Iris pigment epithelial cell (primary cell): ENCODE results near the gene SSBP4.

ENCODE experiments used
- DNase-seq: peaks from one replicate; pipeline ENCODE4 v3.0.0-alpha.2; 2011; ENCODE audit warnings: low read depth

SSBP4 gene

DNA sequence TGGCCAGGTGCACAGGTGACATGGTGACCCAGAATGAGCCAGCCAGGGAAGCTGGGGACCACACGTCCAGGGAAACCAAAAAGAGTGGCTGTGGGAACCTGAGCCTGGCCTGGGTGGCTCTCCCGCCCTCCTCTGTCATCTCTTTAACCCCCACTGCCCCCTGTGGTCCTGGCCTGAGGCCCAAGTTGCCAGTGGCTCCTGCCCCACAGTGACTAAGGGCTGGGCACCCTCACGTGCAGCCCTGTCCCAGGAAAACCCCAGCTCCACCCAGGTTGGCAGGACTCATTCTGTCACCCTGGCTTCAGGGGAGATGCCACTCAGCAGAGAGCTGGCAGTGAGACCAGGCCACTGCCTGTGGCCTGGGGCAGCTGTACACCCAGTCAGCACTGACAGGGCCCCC lies 49.3 kb downstream of the SSBP4 start:
- DNase-seq: no peak

GRCh38 chr19:18469069-18469846 lies 50.1 kb downstream of the SSBP4 start:
- DNase-seq: peak; percentile 61

DNA sequence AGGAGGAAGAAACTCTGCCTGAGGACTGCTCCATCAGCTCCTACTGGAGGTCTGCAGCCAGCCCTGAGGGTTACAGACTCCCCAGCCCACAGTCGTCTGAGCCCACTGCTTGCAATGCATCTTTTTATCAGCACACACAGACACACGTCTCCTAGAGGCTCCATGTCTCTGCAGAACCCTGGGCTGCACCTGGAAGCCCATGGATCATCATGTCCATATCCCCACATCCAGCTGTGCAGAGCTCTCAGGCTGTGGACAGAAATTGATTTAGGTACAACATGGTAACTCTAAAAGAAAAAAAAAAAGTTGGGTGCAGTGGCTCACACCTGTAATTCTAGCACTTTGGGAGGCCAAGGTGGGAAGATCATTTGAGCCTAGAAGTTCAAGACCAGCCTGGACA lies 51.6 kb downstream of the SSBP4 start:
- DNase-seq: no peak

DNA sequence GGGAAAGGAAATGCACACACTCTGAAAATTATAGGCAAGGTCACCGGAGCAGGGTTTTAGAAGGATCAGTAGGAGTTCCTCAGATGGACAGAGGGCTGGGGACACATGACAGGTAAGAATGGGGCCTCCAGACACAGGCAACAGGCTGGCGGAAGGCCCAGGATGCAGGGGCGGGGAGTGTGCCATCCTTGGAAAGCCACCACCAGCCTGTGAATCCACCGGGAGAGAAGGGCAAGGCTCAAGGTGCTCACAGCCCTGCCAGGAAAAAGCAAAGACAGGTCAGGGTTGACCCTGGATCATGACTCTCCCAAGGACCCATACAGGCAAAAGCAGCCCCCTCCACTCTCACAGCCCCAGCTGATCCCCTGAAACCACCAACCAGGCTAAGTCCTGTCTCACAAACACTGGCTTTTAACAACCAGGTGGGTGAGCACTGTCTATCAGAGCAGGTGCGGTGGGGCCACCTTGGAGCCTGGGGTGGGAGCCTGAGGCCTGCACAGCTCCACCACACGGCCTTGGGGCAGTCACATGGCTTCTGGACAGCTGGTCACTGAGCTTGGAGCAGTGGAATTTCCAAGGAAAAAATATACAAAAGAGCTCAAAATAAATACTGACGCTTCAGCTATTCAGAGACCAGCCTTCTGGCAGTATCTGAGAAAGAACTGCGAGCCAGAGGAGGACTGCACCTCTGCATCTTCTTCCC lies 54.0 kb downstream of the SSBP4 start:
- no peak for DNase-seq

DNA sequence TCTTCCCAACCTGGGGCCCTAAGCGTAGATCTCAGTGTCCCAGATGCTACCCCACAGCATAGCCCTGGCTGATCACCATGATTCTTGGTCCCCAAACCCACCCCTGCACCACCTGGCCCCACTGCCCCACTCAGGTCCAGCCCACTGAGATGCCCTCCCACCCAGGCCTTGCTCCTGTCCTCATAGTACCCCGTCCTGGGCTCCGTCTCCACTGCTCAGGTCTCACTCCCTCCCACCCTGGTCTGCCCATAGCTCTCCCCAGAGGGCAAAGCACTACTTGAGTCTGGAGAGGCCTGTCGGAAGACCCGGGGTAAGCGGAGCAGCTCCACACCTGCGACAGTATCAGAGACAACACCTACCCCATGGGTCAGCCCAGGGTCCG lies 54.5 kb downstream of the SSBP4 start:
- no peak for DNase-seq

DNA sequence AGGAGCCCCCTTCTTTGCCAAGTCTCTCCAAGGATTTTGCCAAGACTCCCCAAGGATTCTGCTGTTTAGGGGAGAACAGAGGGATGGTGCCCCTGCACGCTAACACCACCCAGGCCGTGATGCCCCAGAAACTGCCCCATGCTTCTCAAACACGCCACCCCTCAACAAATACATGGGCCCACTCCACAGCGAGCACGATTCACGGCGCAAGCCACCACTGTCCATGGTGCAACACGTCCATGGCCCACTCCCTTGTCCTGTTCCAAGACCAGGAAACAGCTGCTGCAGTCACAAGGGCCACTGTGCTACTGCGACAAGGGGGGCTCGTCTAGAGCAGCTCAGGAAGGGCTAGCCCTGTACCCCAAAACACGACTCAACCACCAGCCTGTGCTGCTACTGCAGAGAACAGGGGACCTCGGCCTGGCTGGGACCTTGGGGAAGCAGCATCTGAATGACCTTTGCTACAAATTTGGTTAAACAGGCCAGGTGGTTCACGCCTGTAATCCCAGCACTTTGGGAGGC lies 55.2 kb downstream of the SSBP4 start:
- no peak for DNase-seq

- no peak for DNase-seq
Observed at GRCh38 chr19:18475004-18475453, 55.8 kb downstream of the SSBP4 start.

DNA sequence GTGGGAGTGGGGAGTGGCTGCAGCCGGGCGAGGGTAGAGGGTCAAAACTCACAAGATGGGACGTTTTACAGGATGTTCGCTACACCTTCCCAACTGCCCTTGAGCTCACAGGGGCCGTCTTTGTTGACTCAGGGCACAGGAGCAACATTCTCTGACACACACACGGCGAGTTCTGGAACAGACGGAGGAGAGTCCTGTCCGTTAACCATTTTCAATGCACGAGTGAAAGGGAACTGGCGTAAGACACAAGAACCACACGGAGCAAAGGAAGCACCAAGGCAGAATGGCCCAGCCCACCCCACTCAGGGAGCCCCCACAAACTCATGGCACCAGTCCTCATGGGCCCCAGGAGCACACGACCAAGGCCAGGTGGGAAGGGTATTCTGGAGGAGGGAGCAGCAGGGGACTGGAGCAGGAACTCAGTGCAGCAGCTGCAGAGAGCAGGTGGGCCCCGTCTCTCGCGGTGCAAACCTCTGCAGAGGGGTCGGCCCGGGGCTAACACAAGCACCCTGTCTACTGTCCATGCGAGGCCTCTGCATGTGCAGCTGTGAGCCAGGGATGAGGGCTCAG lies 56.6 kb downstream of the SSBP4 start:
- no peak for DNase-seq

DNA sequence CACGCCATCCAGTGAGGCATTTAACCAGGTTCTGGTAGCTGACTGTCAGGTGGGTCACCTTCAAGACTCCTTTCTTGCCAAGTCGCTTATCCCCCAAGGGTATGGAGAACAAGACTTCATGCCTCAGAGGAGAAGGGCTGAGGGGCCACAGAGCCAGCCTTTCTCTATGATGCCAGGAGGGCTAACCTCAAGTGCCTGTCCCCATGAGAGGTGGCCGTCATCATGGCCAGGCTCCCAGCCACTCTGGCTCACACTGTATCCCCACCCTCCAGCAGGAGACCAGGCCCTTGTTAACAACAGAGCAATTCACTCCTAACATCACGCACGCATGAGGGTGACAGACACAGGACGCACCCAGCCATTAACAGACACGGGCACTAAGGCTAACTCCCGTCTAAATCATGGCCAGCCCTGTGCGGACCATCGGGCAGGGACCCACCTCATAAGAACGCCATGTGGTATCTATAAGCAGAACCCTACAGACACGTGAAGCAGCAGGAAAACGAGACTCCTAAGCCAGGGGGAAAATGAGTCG lies 57.4 kb downstream of the SSBP4 start:
- no peak for DNase-seq

GRCh38 chr19:18477042-18477779 lies 58.0 kb downstream of the SSBP4 start:
- DNase-seq: no peak

GRCh38 chr19:18477974-18478373 lies 58.8 kb downstream of the SSBP4 start:
- DNase-seq: no peak

DNA sequence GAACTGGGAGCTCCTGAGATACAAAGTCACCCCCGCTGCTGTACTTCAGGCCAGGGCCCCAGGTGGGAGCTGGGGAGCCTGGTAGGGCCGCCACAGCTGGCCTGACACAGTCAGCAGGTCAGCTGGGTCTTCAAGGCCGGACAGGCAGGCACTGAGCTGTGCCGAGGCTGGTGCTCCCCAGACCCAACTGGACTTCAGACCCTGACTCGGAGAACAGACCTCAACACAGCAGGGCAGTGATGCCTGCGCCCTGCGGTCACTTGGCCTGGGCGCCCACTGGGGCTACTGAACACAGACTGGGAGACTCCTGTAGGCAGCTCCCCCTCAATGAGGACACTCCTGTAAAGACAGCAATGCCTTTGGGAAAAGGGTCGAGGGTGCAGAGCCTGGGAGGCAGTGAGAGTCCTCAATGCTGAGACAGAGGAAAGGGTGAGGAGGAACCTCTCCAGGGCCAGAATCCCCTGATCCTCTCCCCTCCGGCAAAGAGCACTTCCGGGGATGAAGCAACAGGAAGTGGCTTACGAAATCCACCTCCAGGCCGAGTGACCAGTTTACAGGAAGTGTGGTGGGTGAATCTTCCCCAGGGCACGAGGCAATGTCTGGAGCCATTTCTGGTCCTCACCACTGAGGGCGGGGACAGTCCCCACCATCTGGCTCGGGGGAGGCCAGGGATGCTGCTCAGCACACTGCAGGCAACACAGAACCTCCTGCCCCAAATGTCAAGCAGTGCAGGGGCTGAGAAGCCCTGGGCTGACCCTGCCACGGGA lies 59.5 kb downstream of the SSBP4 start:
- peak; percentile 92 for DNase-seq

GRCh38 chr19:18480006-18480691 lies 61.0 kb downstream of the SSBP4 start:
- peak; percentile 71 for DNase-seq

DNA sequence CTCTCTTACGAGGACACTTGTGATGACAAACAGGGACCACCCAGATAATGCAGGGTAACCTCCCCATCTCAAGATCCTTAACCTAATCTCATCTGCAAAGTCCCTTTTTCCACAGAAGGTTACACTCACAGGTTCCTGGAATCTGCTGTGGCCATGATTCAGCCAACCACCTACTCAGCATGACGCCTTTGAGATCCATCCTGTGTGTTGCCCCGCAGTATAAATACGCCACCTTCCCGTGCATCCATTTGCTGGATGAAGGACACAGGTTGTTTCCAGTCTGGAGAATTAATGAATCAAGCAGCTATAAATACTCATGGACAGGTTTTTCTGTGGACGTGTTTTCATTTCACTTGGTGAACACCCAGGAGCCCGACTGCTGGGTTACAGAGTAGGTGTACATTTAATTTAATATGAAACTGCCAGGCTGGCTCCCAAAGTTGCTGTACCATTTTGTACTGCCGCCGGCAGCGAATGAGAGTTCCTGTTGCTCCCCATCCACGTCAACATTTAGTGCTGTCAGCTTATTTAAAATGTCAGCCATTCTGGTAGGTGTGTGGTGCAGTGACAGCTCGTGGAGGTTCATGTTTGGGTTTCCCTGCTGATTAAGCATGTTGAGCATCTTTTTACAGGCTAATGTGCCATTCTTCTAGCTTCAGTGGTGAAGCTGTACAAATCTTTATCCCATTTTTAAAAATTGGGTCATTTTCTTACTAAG lies 62.5 kb downstream of the SSBP4 start:
- no peak for DNase-seq

DNA sequence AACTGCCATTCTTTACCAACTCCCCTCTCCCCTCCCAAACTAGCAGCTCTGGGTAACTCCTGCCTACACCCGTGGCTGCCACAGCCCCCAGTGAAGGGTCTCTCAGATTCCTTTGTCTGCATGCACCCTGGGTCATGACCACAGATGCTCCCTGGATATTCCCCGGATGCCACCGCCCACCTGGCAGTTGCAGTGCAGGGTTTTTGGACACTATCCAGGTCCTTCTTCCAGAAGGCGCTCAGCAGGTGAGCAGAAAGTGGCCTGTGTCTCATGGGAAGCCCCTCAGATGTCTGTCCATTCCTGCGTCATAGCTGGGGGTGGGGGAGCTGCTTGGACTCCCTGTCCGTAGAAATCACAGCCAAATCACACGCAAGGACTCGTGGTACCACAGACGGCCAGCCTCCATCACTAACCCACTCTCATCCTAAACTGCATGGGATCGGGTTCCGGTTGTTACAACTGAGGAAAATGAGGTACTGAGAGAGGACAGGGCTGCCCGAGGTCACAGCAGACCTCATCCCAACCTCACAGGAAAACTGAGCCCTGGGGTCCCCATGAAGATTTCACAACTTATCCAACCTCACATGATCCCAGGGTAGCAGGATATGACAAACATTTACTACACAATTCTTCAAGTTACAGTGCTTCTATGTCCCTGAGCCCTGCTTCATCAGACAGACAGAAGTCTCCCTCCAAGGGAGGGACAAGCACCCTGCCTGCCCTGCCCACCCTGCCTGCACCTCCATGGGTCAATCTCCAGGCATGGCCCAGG lies 64.1 kb downstream of the SSBP4 start:
- no peak for DNase-seq
